ENCODE measurements around the gene FALEC.

Gene FALEC

GRCh38 chr1:150545486-150546032 is 30.0 kb downstream of the FALEC start:
- DNase-seq (ENCODE audit: low spot score) = no peak

DNA sequence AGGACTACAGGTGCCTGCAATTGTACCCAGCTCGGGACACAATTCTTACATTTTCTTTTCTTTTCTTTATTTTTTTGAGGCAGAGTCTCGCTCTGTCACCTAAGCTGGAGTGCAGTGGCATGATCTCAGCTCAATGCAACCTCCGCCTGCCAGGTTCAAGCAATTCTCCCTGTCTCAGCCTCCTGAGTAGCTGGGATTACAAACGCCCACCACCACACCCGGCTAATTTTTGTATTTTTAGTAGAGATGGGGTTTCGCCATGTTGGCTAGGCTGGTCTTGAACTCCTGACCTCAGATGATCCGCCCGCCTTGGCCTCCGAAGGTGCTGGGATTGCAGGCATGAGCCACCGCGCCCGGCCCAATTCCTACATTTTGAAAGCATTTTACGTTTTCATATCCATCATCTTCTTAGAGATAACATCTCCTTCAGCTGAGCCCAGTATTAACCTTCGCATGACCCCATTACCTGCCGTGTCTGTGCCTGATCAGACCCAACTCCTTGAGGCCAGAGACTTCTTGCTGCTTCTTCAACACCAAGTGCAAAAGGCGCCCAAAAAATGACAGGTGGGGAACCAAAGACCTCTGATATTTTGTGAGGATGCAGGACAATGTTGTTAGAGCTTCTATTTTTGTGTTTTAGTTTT is 30.9 kb downstream of the FALEC start:
- DNase-seq (ENCODE audit: low spot score) = no peak

GRCh38 chr1:150548324-150548631 is 32.7 kb downstream of the FALEC start:
- DNase-seq (ENCODE audit: low spot score) = no peak

GRCh38 chr1:150548632-150549495 is 33.3 kb downstream of the FALEC start, which contains the start of gene ADAMTSL4:
ADAMTSL4 (plus strand) TSS chr1:150549408; CDS start chr1:150552289, 2,881 bp downstream.
- peak; percentile 72 for DNase-seq (ENCODE audit: low spot score)

DNA sequence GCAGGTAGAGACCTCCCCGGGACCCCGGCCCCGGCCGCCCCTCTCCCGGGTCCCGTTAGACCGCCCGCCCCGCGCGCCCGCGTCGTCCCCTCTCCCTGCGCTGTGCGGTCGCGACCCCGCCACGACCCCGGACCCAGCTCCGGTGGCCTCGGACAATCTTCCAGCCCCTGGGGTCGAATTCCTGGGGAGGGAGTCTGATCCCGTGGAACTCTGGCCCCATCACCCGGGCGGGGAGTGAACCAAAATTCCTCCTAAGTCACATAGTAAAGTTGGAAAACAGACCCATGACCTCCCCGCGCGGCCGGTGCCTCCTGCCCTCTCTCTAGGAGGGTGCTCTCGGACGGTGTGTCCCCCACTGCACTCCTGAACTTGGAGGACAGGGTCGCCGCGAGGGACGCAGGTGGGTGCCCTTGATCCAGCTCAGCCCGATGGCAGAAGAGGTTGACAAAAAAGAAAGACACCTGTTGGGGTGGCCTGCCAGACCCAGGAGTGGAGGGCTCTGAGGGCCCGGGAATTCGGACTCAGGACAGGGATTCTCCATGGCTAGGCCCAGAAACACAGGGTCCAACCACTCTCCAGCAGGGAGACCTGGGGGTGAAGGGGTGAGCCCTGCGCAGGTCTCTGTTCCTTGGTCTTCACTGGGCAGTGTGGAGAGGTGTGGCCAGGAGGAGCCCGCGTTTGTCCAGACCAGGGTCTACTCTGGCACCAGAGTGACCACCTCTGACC is 34.1 kb downstream of the FALEC start:
- DNase-seq (ENCODE audit: low spot score) = no peak

DNA sequence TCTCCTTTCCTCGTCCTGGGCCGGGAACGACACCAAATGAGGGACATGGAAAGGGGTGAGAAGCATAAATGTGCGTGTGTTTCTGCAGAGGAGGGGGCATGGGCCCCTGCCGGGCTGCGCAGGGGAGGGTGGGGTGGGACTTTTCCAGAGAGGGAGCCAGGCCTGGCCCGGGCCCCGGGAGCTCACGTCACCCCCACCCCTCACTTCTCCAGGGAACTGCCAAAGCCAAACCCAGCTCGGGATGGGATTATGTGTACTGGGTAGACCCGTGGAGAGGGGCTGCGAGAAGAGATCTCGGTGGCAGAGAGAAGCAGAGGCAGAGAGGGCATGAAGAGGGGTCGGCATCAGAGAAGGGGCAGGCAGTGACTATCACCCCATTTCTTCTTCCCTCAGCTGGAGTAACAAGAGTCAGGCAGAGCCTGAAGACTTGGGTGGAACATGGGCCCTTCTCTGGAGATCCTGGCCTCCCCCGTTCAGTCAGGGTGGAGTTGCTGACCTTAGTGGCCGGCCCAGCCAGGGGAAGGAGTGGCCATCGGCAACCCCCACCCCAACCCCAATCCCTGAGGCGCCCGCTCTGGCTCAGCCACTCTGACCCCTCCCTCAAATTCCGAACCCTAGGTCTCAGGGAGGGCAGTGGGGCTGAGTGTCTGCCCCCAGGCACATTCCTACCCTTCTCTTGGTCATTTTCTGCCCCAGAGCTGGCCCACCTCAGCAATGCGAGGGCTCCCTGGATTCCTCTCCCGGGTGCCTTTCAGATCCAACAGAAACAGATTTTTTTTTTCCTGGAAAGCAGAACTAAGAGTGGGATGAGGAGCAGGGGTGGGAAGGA is 34.9 kb downstream of the FALEC start:
- DNase-seq (ENCODE audit: low spot score) = no peak

GRCh38 chr1:150551051-150551783 is 35.7 kb downstream of the FALEC start:
- DNase-seq (ENCODE audit: low spot score) = no peak

DNA sequence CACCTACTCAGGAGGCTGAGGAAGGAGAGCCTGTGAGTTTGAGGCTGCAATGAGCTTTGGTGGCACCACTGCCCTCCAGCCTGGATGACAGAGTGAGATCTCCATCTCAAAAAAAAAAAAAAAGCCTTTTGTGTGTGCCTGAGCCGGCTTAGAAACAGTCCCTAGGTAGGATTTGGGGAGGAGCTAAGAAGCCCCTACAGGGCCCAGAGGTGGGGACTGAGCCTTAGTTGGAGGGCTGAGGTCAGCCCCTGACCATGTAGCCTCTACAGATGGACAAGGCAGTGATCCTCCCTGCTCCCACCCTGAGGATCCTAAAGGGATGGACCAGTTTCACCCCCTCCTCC is 36.2 kb downstream of the FALEC start:
- no peak for DNase-seq (ENCODE audit: low spot score)

DNA sequence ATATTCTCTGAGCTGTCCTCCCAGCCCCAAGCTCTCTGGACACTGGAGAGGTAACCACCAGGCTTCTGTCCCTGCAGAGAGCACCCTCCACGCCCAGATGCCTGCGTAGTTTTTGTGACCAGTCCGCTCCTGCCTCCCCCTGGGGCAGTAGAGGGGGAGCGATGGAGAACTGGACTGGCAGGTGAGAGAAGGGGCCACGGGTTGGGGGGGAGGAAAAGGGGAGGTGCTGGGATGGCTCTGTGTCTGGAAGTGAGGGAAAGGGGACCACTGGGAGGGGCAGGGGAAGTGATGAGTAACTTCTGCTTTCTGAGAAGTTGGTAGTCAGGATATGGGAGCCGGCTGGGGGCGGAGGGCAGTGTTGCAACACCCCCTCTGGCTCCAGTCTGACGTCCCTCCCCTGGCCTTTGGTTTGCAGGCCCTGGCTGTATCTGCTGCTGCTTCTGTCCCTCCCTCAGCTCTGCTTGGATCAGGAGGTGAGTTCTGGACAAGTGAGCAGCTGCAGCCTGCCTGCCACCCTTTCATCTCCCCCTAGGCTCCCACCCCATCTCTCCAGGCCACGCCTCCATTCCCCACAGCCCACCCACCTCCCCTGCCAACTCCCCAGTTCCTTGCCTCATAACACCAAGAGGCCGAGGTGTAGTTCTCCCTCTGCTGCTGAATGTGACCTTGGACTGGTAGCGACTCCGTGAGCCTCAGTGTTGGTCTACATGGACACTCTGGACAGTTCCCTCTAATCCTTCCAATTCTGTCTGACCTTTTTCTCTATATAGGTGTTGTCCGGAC is 36.8 kb downstream of the FALEC start:
- DNase-seq (ENCODE audit: low spot score) = no peak

GRCh38 chr1:150552911-150553289 is 37.3 kb downstream of the FALEC start:
- DNase-seq (ENCODE audit: low spot score) = no peak

GRCh38 chr1:150553392-150554085 is 38.0 kb downstream of the FALEC start:
- DNase-seq (ENCODE audit: low spot score) = no peak

GRCh38 chr1:150554086-150554452 is 38.5 kb downstream of the FALEC start:
- DNase-seq (ENCODE audit: low spot score) = no peak

GRCh38 chr1:150555198-150555970 is 39.8 kb downstream of the FALEC start:
- no peak for DNase-seq (ENCODE audit: low spot score)

GRCh38 chr1:150555971-150556865 is 40.7 kb downstream of the FALEC start:
- DNase-seq (ENCODE audit: low spot score) = no peak

DNA sequence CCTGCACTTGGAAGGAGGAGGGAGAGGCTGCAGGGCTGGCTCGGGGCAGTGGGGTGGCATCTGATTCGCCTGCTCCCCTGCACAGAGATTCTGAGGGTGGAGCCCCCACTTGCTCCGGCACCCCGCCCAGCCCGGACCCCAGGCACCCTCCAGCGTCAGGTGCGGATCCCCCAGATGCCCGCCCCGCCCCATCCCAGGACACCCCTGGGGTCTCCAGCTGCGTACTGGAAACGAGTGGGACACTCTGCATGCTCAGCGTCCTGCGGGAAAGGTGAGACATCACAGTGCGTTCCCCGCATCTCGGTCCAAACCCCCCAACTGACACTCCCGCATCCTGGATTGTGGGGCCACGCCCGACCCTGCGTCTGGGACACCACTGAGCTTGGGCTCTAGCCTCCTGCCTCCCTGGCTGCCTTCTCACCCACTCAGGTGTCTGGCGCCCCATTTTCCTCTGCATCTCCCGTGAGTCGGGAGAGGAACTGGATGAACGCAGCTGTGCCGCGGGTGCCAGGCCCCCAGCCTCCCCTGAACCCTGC is 41.6 kb downstream of the FALEC start:
- DNase-seq (ENCODE audit: low spot score) = no peak

DNA sequence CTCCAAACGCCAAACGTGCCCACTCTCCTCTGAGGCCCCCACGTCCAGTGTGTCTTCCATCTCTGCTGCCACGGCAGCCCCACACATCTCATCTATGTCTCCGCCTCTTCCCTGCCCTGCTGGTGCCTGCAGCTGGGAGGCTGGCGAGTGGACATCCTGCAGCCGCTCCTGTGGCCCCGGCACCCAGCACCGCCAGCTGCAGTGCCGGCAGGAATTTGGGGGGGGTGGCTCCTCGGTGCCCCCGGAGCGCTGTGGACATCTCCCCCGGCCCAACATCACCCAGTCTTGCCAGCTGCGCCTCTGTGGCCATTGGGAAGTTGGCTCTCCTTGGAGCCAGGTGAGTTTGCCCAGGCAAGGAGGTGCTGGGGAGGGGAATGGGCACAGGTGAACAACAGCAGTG is 42.3 kb downstream of the FALEC start:
- DNase-seq (ENCODE audit: low spot score) = no peak

- no peak for DNase-seq (ENCODE audit: low spot score)
Observed at GRCh38 chr1:150558303-150558704, 42.8 kb downstream of the FALEC start.
